ENCODE measurements around the gene TTC13.

GRCh38 chr1:230858918-230859729, 119.5 kb downstream of the TTC13 start:
- TF ChIP-seq CTCF (IDR thresholded peaks at IDR 0.05; ENCODE audit: low read depth, low read length, missing input control) (no peak), EGR1 (IDR thresholded peaks at IDR 0.05; ENCODE audit: low read depth in 2 of 2) (no peak), MAX (IDR thresholded peaks at IDR 0.05) (no peak), REST (IDR thresholded peaks at IDR 0.05) (no peak), RXRA (IDR thresholded peaks at IDR 0.05) (peak in 1 of 2 donors; percentile 29), YY1 (IDR thresholded peaks at IDR 0.05) (no peak), HNF4G (IDR thresholded peaks at IDR 0.05) (no peak), RAD21 (IDR thresholded peaks at IDR 0.05) (no peak)
